Right lobe of liver (tissue), 4 donors: ENCODE results near the gene TMEM38B.

Experiments used
- CTCF ChIP-seq, 4 donors: fragments of 200-600 bp in 3 of 4; fragments of 450-650 bp in 1 of 4; IDR thresholded peaks; one replicate each; pipeline versions ENCODE4 v1.5.1 to v1.8.0; 2016 to 2022; ENCODE audit warnings: antibody characterized with exemption in 4 of 4, mild to moderate bottlenecking in 2 of 4
- POLR2A ChIP-seq: fragments of 450-650 bp; IDR thresholded peaks from one replicate; pipeline ENCODE4 v1.6.1; 2017; ENCODE audit warnings: antibody characterized with exemption, mild to moderate bottlenecking
- donor health status: DM: no; HTN: no; CAD: no.
- donor health status: DM: no; HTN: no; CAD: no.
- donor health status: DM: no; HTN: yes; CAD: no.

DNA sequence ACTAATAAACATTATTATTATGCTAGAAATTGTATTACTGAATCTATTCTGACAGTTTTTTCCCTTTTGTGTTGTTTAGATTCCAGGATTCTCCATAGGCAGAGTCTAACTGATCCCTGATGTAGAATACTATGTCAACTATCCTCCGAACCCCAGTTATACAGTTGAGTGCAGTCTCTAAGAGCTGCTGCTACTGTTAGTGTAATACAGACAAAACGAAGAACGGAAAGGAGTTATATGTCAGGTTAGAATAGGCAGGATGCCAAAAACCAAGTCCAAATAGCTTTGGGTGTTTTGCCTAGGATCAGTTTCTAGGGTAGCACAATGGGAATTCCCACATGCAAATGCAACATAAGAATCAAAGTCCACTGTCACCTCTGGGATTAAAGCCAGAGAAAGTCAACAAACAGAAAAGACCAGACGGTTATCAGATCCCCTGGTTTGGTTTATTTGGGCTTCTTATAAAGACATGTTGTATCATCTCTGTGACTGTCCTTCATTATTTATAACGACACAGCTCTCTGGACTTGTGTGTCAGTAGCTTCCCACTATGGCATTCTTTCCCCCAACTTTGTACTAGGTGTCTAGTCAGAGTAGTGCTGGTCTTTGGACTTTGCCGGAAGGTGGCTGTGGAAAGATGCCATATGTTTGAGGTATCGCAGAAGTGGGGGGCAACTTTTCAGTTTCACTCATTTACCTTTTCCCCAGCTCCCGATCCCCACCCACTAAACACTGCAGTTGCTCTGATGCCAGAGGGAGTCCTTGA is 14.9 kb upstream of the TMEM38B start:
- TF ChIP-seq CTCF (IDR thresholded peaks at IDR 0.05) (no peak), POLR2A (no peak)
